ENCODE measurements around the gene SGF29.

Gene SGF29

DNA sequence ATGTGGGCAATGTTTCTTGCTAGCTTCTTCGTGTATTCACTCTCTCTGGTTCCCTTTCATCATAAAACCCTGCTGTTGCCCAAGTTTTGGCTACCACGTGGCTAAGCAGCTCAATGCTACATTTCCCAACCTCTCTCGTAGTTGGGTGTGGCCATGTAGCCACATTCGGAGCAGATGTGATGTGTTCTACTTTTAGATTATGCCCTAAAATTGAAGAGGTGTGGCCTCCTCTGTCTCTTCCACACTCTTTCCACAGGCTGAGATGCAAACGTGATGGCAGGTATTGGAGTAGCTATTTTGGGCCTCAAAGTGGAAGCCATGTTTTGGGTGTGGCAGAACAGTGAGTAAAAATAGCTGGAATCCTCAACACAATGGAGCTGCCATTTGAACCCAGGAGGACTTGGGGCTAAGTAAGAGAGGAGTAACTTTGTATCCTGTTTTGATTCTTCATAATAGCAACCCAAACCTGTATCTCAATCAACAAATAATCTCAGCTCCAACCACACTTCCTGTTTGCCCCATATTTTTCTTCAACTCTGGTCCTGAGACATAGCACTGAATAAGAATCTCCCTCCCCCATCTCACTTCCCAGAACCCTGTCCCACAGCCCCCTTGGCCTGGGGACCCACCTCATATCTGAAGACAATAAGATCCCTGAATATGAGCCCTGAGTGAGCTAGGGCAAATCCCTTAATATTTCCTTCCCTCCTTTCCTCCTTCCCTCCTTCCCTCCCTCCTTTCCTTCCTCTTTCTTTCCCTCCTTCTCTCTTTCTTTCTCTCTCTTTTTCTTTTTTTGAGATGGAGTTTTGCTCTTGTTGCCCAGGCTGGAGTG is 19.0 kb upstream of the SGF29 start:
- Histone ChIP-seq H3K27me3 (replicated peaks; ENCODE audit: insufficient read depth, low read length) (no peaks in the 10 kb centered on the region), H3F3A (ENCODE audit: insufficient read depth, low read length) (no peaks in the 10 kb centered on the region), H3K9me3 (replicated peaks; ENCODE audit: insufficient read depth, low read length) (no peaks in the 10 kb centered on the region), H3K4me1 (ENCODE audit: low read length) (no peaks in the 10 kb centered on the region), H3K79me2 (ENCODE audit: low read length) (no peaks in the 10 kb centered on the region), H3K9ac (ENCODE audit: low read length) (no peak overlapping the region), H3K36me3 (replicated peaks; ENCODE audit: insufficient read depth, low read length) (no peaks in the 10 kb centered on the region), H2AFZ (ENCODE audit: low read length) (no peak overlapping the region), H3K4me3 (ENCODE audit: low read length) (no peak overlapping the region), H3K27ac (ENCODE audit: low read length) (no peak overlapping the region), H3K4me2 (ENCODE audit: low read depth, low read length) (no peak overlapping the region), H4K20me1 (ENCODE audit: insufficient read depth, low read length) (no peaks in the 10 kb centered on the region), H3K9me2 (replicated peaks; ENCODE audit: insufficient read depth, low read length) (no peaks in the 10 kb centered on the region)
- no peak for DNase-seq
- TF ChIP-seq EZH2 (optimal IDR thresholded peaks at IDR 0.05; ENCODE audit: low read depth, low read length) (no peak), EZH2phosphoT487 (IDR thresholded peaks at IDR 0.05; ENCODE audit: low read length) (no peak)
- TF ChIP-seq, protein P1, sequence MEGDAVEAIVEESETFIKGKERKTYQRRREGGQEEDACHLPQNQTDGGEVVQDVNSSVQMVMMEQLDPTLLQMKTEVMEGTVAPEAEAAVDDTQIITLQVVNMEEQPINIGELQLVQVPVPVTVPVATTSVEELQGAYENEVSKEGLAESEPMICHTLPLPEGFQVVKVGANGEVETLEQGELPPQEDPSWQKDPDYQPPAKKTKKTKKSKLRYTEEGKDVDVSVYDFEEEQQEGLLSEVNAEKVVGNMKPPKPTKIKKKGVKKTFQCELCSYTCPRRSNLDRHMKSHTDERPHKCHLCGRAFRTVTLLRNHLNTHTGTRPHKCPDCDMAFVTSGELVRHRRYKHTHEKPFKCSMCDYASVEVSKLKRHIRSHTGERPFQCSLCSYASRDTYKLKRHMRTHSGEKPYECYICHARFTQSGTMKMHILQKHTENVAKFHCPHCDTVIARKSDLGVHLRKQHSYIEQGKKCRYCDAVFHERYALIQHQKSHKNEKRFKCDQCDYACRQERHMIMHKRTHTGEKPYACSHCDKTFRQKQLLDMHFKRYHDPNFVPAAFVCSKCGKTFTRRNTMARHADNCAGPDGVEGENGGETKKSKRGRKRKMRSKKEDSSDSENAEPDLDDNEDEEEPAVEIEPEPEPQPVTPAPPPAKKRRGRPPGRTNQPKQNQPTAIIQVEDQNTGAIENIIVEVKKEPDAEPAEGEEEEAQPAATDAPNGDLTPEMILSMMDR (IDR thresholded peaks at IDR 0.05; ENCODE audit: low read length) = no peak

DNA sequence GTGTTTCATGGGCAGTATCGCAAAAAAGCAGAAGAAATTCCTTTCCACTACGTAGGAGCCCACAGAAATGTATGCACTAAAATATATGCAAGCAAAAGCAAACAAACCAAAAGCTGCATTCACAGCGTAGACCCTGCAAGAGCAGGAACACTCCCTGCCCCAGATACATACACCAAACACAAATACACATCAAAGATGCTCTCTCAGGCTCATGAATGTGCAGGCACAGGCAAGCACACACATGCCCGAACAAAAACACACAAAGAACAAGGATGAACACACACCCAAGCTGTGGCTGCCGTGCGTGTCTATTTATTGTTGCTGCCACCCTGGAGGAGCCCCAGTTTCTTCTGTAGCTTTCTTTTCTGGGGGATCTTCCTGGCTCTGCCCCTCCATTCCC is 16.6 kb upstream of the SGF29 start:
- no peak overlapping the region for H3K4me3 ChIP-seq (ENCODE audit: low read length)
- TF ChIP-seq EZH2 (optimal IDR thresholded peaks at IDR 0.05; ENCODE audit: low read depth, low read length) = no peak
- TF ChIP-seq EZH2phosphoT487 (IDR thresholded peaks at IDR 0.05; ENCODE audit: low read length) = no peak
- TF ChIP-seq, protein P1 (IDR thresholded peaks at IDR 0.05; ENCODE audit: low read length) = no peak
- DNase-seq = no peak
- no peaks in the 10 kb centered on the region for H3F3A ChIP-seq (ENCODE audit: insufficient read depth, low read length)
- H3K9me2 ChIP-seq (replicated peaks; ENCODE audit: insufficient read depth, low read length) = no peaks in the 10 kb centered on the region
- no peaks in the 10 kb centered on the region for H3K79me2 ChIP-seq (ENCODE audit: low read length)
- no peaks in the 10 kb centered on the region for H3K4me1 ChIP-seq (ENCODE audit: low read length)
- H2AFZ ChIP-seq (ENCODE audit: low read length) = no peak overlapping the region
- H3K4me2 ChIP-seq (ENCODE audit: low read depth, low read length) = no peak overlapping the region
- no peak overlapping the region for H3K9ac ChIP-seq (ENCODE audit: low read length)
- no peaks in the 10 kb centered on the region for H3K27me3 ChIP-seq (replicated peaks; ENCODE audit: insufficient read depth, low read length)
- no peaks in the 10 kb centered on the region for H3K9me3 ChIP-seq (replicated peaks; ENCODE audit: insufficient read depth, low read length)
- no peak overlapping the region for H3K27ac ChIP-seq (ENCODE audit: low read length)
- H3K36me3 ChIP-seq (replicated peaks; ENCODE audit: insufficient read depth, low read length) = no peaks in the 10 kb centered on the region
- H4K20me1 ChIP-seq (ENCODE audit: insufficient read depth, low read length) = no peaks in the 10 kb centered on the region

DNA sequence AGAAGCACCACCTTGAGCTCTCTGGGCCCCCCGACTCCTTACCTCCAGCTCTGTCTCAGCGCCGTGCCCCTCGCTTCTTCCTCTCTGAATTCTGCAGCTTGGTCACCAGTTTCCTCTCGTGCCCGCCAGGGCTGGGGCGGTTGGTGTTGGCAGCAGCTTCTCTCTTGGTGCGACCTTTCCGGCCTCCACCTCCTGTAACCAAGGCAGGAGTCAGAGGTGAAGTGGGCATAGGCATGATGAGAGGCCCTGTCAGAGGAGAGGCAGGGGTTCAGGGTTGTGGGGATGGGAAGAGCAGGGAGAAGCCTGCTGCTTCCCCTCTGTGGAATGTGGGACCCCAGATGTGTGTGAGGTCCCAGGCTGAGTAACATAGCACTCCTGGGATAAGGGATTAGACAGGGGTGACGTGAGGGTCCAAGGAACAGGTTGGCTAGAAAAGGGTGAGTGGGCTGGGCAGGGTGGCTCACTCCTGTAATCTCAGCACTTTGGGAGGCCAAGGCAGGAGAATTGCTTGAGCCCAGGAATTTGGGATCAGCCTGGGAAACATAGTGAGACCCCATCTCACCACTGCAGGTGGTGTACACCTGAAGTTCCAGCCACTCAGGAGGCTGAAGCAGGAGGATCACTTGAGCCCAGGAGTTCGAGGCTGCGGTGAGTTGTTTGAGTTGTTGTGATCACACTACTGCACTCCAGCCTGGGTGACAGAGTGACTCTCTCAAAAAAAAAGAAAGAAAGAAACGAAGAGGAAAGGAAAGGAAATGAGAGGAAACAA is 15.6 kb upstream of the SGF29 start:
- H3K79me2 ChIP-seq (ENCODE audit: low read length) = no peaks in the 10 kb centered on the region
- no peak overlapping the region for H3K27ac ChIP-seq (ENCODE audit: low read length)
- H3K4me1 ChIP-seq (ENCODE audit: low read length) = no peaks in the 10 kb centered on the region
- H3K9me2 ChIP-seq (replicated peaks; ENCODE audit: insufficient read depth, low read length) = no peaks in the 10 kb centered on the region
- no peak overlapping the region for H3K4me2 ChIP-seq (ENCODE audit: low read depth, low read length)
- H3K9me3 ChIP-seq (replicated peaks; ENCODE audit: insufficient read depth, low read length) = no peaks in the 10 kb centered on the region
- DNase-seq = no peak
- H4K20me1 ChIP-seq (ENCODE audit: insufficient read depth, low read length) = no peaks in the 10 kb centered on the region
- no peak overlapping the region for H2AFZ ChIP-seq (ENCODE audit: low read length)
- TF ChIP-seq EZH2phosphoT487 (IDR thresholded peaks at IDR 0.05; ENCODE audit: low read length) = no peak
- no peak for TF ChIP-seq EZH2 (optimal IDR thresholded peaks at IDR 0.05; ENCODE audit: low read depth, low read length)
- TF ChIP-seq, protein P1 (IDR thresholded peaks at IDR 0.05; ENCODE audit: low read length) = no peak
- H3K4me3 ChIP-seq (ENCODE audit: low read length) = no peak overlapping the region
- no peak overlapping the region for H3K9ac ChIP-seq (ENCODE audit: low read length)
- H3K27me3 ChIP-seq (replicated peaks; ENCODE audit: insufficient read depth, low read length) = no peaks in the 10 kb centered on the region
- no peaks in the 10 kb centered on the region for H3F3A ChIP-seq (ENCODE audit: insufficient read depth, low read length)
- H3K36me3 ChIP-seq (replicated peaks; ENCODE audit: insufficient read depth, low read length) = no peaks in the 10 kb centered on the region
